Endodermal cell (in vitro differentiated cells): ENCODE measurements around the gene GATAD2A. TPM values are rescaled to one million over a fixed set of nuclear protein-coding genes. Genes with fewer than 3 reads are reported as not detected.

Source experiments
- DNase-seq: peaks from one replicate; pipeline ENCODE4 v3.0.0-alpha.2; 2017
- H3K27ac ChIP-seq: 2 replicates; pipeline ENCODE4 v1.5.1; 2013; ENCODE audit warnings: mild to moderate bottlenecking, low read depth, low read length, moderate library complexity
- H3K27me3 ChIP-seq: 2 replicates; pipeline ENCODE4 v1.6.1; 2013; ENCODE audit warnings: mild to moderate bottlenecking, low read length, moderate library complexity; ENCODE audit not compliant: insufficient read depth, control insufficient read depth, poor library complexity, severe bottlenecking
- H3K36me3 ChIP-seq: 2 replicates; pipeline ENCODE4 v1.7.0; 2013; ENCODE audit warnings: mild to moderate bottlenecking, low read length, moderate library complexity; ENCODE audit not compliant: control insufficient read depth, insufficient read depth
- H3K4me1 ChIP-seq: one replicate; pipeline ENCODE4 v1.7.0; 2013; ENCODE audit warnings: low read length; ENCODE audit not compliant: control insufficient read depth, insufficient read depth
- H3K4me3 ChIP-seq: 2 replicates; pipeline ENCODE4 v1.5.1; 2013; ENCODE audit warnings: mild to moderate bottlenecking, low read length, moderate library complexity
- H3K9ac ChIP-seq: 2 replicates; pipeline ENCODE4 v1.6.1; 2013; ENCODE audit warnings: mild to moderate bottlenecking, low read length, moderate library complexity; ENCODE audit not compliant: poor library complexity, severe bottlenecking; ENCODE audit errors: extremely low read depth
- H3K9me3 ChIP-seq: 2 replicates; pipeline ENCODE4 v1.6.1; 2013; ENCODE audit warnings: mild to moderate bottlenecking, low read length, moderate library complexity; ENCODE audit not compliant: control insufficient read depth
- H3K27ac Mint-ChIP-seq: 2 replicates; pipeline ENCODE4 v1.8.0; 2020; ENCODE audit warnings: mixed read lengths
- H3K27me3 Mint-ChIP-seq: 2 replicates; pipeline ENCODE4 v1.8.0; 2021; ENCODE audit warnings: mild to moderate bottlenecking, mixed read lengths; ENCODE audit not compliant: insufficient read depth
- H3K36me3 Mint-ChIP-seq: 2 replicates; pipeline ENCODE4 v1.8.0; 2020; ENCODE audit warnings: low read depth, mixed read lengths
- H3K4me1 Mint-ChIP-seq: 2 replicates; pipeline ENCODE4 v1.8.0; 2020; ENCODE audit warnings: mixed read lengths
- H3K4me3 Mint-ChIP-seq: 2 replicates; pipeline ENCODE4 v1.8.0; 2020; ENCODE audit warnings: mild to moderate bottlenecking, moderate library complexity, mixed read lengths
- H3K9me3 Mint-ChIP-seq: 2 replicates; pipeline ENCODE4 v1.8.0; 2020; ENCODE audit warnings: mild to moderate bottlenecking, mixed read lengths
- WGBS, 2 experiments: methylation state at CpG; one replicate each; pipeline versions ENCODE4 v1.1.5 to v1.1.7; 2013; ENCODE audit warnings: missing lambda C conversion rate in 2 of 2, mixed read lengths in 1 of 2; ENCODE audit not compliant: insufficient coverage in 1 of 2, insufficient read length in 1 of 2; 5-methylcytosine and 5-hydroxymethylcytosine counted together
- total RNA-seq, 2 donors: library from RNA; stranded (reverse); fragmentation: NEBNext Ultra II Directional in 1 of 2; extraction: Animal tissue kit (Norgen Biotek cat#: 25700) in 1 of 2; gene quantifications; 2 replicates in 1 of 2; 3 replicates in 1 of 2; pipeline ENCODE4 v1.2.1, GENCODE V29; 2021
- TF ChIP-seq, protein P1 (sequence below): fragments of 200-600 bp; sonication (generic); conservative IDR thresholded peaks from 2 replicates; pipeline ENCODE4 v1.5.0; 2021; ENCODE audit warnings: antibody characterized with exemption, mild to moderate bottlenecking

Gene GATAD2A
- total RNA-seq, 2 donors from 2014 or later: 115 to 126 TPM

DNA sequence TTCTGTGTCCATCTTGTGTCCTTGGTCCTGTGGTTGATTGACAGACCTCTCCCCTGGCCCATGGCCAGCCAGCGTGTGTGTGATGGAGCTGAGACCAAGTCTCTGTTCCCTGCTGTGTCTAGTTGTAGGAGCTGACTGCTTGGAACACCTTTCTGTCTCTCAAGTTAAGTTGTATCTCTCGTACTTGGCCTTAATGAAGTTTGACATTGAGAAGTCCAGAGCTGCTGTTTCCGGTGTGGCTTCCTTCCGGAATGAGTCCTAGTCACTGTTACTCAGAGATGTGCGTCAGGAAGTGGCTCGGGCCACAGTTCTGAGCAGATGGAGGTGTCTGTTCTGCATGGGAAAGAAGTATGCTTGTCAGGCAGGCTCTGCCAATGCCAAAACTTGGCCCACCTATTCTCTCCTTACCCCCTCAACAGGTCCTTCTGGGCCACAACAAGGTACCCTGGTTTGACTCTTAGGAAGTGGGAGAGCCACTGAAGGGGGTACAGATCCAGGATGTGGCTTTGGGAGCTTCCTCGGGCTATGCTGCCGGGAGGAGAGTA, 54.3 kb downstream of the GATAD2A start:
- no peak overlapping the region for H3K4me3 Mint-ChIP-seq

DNA sequence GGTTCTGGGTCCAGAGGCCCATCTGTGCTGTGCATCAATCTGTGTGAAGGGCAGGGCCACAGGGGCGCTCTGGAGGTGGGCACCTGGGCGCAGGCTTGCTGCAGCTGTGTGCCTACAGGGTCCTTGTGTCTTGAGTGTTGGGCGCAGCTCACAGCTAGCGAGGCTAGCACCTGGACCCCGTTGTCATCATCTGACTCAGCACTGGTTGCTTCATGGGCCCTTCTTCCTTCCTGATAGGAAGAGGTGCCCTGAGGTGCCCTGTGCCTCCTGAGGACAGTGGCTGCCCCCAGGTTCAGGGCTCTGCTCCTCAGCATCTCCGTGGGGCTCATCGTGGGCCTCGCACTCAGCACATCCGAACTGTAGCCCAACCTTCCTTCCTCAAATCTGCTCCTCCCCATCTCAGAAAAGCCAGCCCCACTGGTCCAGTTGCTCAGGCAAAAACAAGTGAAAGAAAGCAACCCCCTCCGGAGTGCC, 54.8 kb downstream of the GATAD2A start:
- H3K4me1 Mint-ChIP-seq: peaks cover 53% of the 10 kb centered on the region
- no peak overlapping the region for H3K4me3 ChIP-seq
- DNase-seq: no peak
- no peaks in the 10 kb centered on the region for H3K27me3 Mint-ChIP-seq
- H3K9me3 ChIP-seq: no peaks in the 10 kb centered on the region
- peaks cover 7% of the 10 kb centered on the region for H3K36me3 Mint-ChIP-seq
- H3K4me1 ChIP-seq: peaks cover 37% of the 10 kb centered on the region
- H3K9me3 Mint-ChIP-seq: peaks cover 4% of the 10 kb centered on the region
- WGBS, 2 experiments: 80 to 83% methylated on average over 10 of the region's 10 CpGs
- H3K36me3 ChIP-seq: peaks cover 18% of the 10 kb centered on the region
- H3K9ac ChIP-seq: no peak overlapping the region
- peak overlapping the region; percentile 65 for H3K27ac ChIP-seq
- no peak overlapping the region for H3K4me3 Mint-ChIP-seq
- TF ChIP-seq, protein P1, sequence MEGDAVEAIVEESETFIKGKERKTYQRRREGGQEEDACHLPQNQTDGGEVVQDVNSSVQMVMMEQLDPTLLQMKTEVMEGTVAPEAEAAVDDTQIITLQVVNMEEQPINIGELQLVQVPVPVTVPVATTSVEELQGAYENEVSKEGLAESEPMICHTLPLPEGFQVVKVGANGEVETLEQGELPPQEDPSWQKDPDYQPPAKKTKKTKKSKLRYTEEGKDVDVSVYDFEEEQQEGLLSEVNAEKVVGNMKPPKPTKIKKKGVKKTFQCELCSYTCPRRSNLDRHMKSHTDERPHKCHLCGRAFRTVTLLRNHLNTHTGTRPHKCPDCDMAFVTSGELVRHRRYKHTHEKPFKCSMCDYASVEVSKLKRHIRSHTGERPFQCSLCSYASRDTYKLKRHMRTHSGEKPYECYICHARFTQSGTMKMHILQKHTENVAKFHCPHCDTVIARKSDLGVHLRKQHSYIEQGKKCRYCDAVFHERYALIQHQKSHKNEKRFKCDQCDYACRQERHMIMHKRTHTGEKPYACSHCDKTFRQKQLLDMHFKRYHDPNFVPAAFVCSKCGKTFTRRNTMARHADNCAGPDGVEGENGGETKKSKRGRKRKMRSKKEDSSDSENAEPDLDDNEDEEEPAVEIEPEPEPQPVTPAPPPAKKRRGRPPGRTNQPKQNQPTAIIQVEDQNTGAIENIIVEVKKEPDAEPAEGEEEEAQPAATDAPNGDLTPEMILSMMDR: no peak
- H3K27me3 ChIP-seq: no peaks in the 10 kb centered on the region
- peak overlapping the region; percentile 92 for H3K27ac Mint-ChIP-seq

More for the DNA sequence above, 54.3 kb downstream of the GATAD2A start:
- no peaks in the 10 kb centered on the region for H3K27me3 ChIP-seq
- 93% methylated on average over 8 of the region's 8 CpGs for WGBS, 2 experiments
- Mint-ChIP-seq H3K27ac (peak overlapping the region; percentile 5), H3K27me3 (no peaks in the 10 kb centered on the region), H3K9me3 (no peaks in the 10 kb centered on the region), H3K36me3 (peaks cover 4% of the 10 kb centered on the region), H3K4me1 (peaks cover 49% of the 10 kb centered on the region)
- no peaks in the 10 kb centered on the region for H3K9me3 ChIP-seq
- no peak overlapping the region for H3K4me3 ChIP-seq
- H3K4me1 ChIP-seq: peaks cover 37% of the 10 kb centered on the region
- H3K9ac ChIP-seq: no peak overlapping the region
- H3K36me3 ChIP-seq: peaks cover 13% of the 10 kb centered on the region
- DNase-seq: no peak
- H3K27ac ChIP-seq: no peak overlapping the region
- TF ChIP-seq, protein P1: no peak

DNA sequence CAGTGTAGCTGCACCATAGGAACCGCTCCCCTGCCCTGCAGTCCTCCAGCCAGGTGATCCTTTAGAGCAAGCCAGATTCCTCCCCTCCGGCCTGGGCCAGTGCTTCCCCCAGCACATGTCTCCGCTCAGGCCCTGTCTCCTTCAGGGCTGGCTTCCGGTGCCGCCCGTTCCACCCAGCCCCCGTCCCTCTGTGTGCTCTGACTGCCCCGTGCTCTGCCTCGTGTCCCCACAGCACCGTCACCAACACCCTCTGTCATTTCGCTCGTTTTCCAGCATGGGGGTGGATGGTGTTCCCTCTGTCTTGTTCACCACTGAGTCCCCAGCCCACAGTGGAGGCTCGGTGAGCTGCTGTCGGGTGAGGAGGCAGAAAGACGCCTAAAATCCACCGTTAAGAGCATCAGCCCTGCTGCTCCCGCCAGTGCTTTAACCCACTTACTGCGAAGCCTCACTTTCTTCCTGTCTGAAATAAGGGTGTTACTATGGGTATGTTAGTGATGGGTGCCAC, 55.3 kb downstream of the GATAD2A start:
- Histone ChIP-seq H3K36me3 (peaks cover 24% of the 10 kb centered on the region), H3K27ac (peak overlapping the region; percentile 65), H3K4me1 (peaks cover 37% of the 10 kb centered on the region), H3K4me3 (no peak overlapping the region), H3K9ac (no peak overlapping the region), H3K27me3 (no peaks in the 10 kb centered on the region), H3K9me3 (peaks cover 3% of the 10 kb centered on the region)
- Mint-ChIP-seq H3K4me3 (no peak overlapping the region), H3K27ac (peak overlapping the region; percentile 92), H3K36me3 (peaks cover 12% of the 10 kb centered on the region), H3K27me3 (no peaks in the 10 kb centered on the region), H3K4me1 (peaks cover 53% of the 10 kb centered on the region), H3K9me3 (peaks cover 5% of the 10 kb centered on the region)
- TF ChIP-seq, protein P1: no peak
- peak; percentile 71 for DNase-seq
- 43 to 68% methylated on average over 11 to 18 of the region's 18 CpGs for WGBS, 2 experiments
